Endothelial cell (in vitro differentiated cells): ENCODE data around the gene STARD5. TPM values are rescaled to one million over a fixed set of nuclear protein-coding genes. Genes with fewer than 3 reads are reported as not detected.

Experiments used
- DNase-seq: peaks from one replicate; pipeline ENCODE4 v3.0.0; 2021; ENCODE audit warnings: low spot score
- H3K27ac Mint-ChIP-seq: one replicate; pipeline ENCODE4 v1.8.0; 2021; ENCODE audit warnings: mixed read lengths, inconsistent platforms; ENCODE audit not compliant: unreplicated experiment
- H3K27me3 Mint-ChIP-seq: one replicate; pipeline ENCODE4 v1.8.0; 2021; ENCODE audit warnings: mild to moderate bottlenecking, moderate library complexity, mixed read lengths, inconsistent platforms; ENCODE audit not compliant: unreplicated experiment
- H3K36me3 Mint-ChIP-seq: one replicate; pipeline ENCODE4 v1.8.0; 2021; ENCODE audit warnings: mild to moderate bottlenecking, low read depth, mixed read lengths, inconsistent platforms; ENCODE audit not compliant: unreplicated experiment
- H3K4me1 Mint-ChIP-seq: one replicate; pipeline ENCODE4 v1.8.0; 2021; ENCODE audit warnings: mild to moderate bottlenecking, mixed read lengths, inconsistent platforms; ENCODE audit not compliant: unreplicated experiment
- H3K4me3 Mint-ChIP-seq: one replicate; pipeline ENCODE4 v1.8.0; 2021; ENCODE audit warnings: mild to moderate bottlenecking, mixed read lengths, inconsistent platforms; ENCODE audit not compliant: unreplicated experiment
- H3K9me3 Mint-ChIP-seq: one replicate; pipeline ENCODE4 v1.8.0; 2021; ENCODE audit warnings: mixed read lengths, inconsistent platforms; ENCODE audit not compliant: unreplicated experiment
- CTCF ChIP-seq: fragments of 200-600 bp; sonication (generic); IDR thresholded peaks from one replicate; pipeline ENCODE4 v1.5.0; 2021; ENCODE audit warnings: antibody characterized with exemption; ENCODE audit not compliant: unreplicated experiment
- total RNA-seq: library from RNA; stranded (reverse); fragmentation: NEBNext Ultra II Directional; extraction: Animal tissue kit (Norgen Biotek cat#: 25700); gene quantifications from one replicate; pipeline ENCODE4 v1.2.1, GENCODE V29; 2021; ENCODE audit not compliant: unreplicated experiment

The STARD5 gene
- total RNA-seq, 1 donor from 2014 or later: 7.3 TPM

DNA sequence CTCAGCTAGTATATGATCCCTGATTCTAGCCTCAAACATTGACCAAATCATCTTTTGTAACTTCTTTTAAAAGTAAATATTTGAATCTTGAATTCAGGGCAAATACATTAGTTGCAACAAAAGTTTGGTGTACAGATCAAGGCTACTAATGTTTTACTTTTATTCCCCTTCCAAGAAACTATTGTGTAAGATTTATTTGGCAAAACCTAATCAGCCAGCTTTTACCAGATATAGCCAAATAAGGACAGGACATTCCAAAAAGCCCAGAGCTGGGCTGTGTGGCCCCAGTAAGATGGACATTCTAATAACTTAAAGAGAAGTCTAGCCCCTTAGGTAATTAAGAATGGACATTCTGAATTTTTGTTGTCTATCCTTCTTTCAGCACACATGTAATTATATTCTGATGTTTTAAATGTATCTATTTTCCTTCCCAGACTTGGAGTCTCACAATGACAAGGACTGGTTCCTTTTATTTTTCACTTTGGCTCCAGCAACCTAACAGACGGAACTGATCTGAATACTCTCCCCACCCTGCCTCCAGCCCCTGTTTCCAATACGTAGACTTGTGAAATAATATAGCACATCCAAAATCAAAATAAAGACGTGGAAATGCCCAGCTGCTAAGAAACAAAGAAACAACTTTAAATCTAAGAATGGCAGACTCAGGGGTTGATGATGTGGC lies 48.1 kb downstream of the STARD5 start:
- peaks cover 2% of the 10 kb centered on the region for H3K27me3 Mint-ChIP-seq
- H3K36me3 Mint-ChIP-seq: peaks cover 29% of the 10 kb centered on the region
- H3K9me3 Mint-ChIP-seq: peaks cover 8% of the 10 kb centered on the region
- peak overlapping the region; percentile 32 for H3K27ac Mint-ChIP-seq
- no peak for DNase-seq
- TF ChIP-seq CTCF: no peak
- H3K4me1 Mint-ChIP-seq: peaks cover 6% of the 10 kb centered on the region
- H3K4me3 Mint-ChIP-seq: no peak overlapping the region

GRCh38 chr15:81274931-81275707 lies 48.8 kb downstream of the STARD5 start:
- Mint-ChIP-seq H3K9me3 (peaks cover 8% of the 10 kb centered on the region), H3K4me3 (no peak overlapping the region), H3K27ac (peak overlapping the region; percentile 67), H3K4me1 (peaks cover 6% of the 10 kb centered on the region), H3K27me3 (peaks cover 2% of the 10 kb centered on the region), H3K36me3 (peaks cover 33% of the 10 kb centered on the region)
- TF ChIP-seq CTCF: peak; percentile 76
- peak; percentile 85 for DNase-seq

DNA sequence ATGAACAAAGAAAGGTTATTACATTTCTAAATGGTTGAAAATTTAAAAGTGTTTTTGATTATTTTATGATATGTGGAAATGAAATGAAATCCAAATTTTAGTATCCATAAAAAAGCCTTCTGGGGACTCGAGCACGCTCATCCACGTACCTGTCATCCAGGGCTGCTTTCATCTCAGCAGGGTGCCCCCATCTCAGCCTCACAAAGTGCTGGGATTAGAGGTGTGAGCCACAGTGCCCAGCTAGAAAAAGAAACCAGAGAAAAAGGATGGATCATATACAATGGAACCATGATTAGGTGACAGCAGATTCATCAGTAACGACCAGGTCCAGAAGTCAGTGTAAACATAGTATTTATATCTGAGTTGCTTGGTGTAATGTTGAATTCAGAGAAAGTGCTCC lies 49.7 kb downstream of the STARD5 start:
- Mint-ChIP-seq H3K4me3 (no peak overlapping the region), H3K9me3 (peaks cover 8% of the 10 kb centered on the region), H3K4me1 (peaks cover 6% of the 10 kb centered on the region), H3K36me3 (peaks cover 30% of the 10 kb centered on the region), H3K27ac (no peak overlapping the region), H3K27me3 (peaks cover 2% of the 10 kb centered on the region)
- DNase-seq: no peak
- TF ChIP-seq CTCF: no peak

- Mint-ChIP-seq H3K36me3 (peaks cover 26% of the 10 kb centered on the region), H3K27ac (no peak overlapping the region), H3K4me1 (peaks cover 8% of the 10 kb centered on the region), H3K4me3 (no peak overlapping the region), H3K27me3 (peaks cover 2% of the 10 kb centered on the region), H3K9me3 (peaks cover 8% of the 10 kb centered on the region)
- DNase-seq: no peak
- TF ChIP-seq CTCF: no peak
Observed at GRCh38 chr15:81273855-81274254, 50.1 kb downstream of the STARD5 start.

DNA sequence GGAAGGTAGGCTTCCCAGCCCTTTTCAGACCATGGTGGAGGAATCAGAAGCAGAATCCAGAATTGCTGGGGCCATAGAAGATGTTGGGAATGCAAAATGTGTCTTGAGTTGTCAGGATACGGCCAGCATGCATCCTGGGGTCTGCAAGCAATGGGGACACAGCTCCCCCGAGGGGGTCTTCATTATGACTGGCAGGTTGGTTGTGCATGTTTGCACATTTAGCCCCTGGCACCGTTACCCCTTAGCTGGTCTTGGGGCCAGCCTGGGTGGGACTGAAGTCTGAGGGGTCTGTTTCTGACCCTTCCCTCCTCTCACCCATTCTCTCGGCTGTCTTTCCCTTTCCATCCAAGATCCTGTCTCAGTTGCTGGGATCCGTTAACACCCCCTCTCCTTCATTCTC lies 50.7 kb downstream of the STARD5 start:
- no peak for DNase-seq
- no peak overlapping the region for H3K4me3 Mint-ChIP-seq
- no peak for TF ChIP-seq CTCF
- H3K27me3 Mint-ChIP-seq: no peaks in the 10 kb centered on the region
- H3K9me3 Mint-ChIP-seq: peaks cover 8% of the 10 kb centered on the region
- H3K27ac Mint-ChIP-seq: no peak overlapping the region
- H3K36me3 Mint-ChIP-seq: peaks cover 19% of the 10 kb centered on the region
- H3K4me1 Mint-ChIP-seq: peaks cover 9% of the 10 kb centered on the region
